Heart right ventricle (tissue), 16 donors: Measurements from ENCODE around the gene MKRN2OS. TPM values are rescaled to one million over a fixed set of nuclear protein-coding genes. Genes with fewer than 3 reads are reported as not detected.
"Not testable (repeated sequence)": the region's sequence is repeated elsewhere in the genome, so short reads cannot be mapped to it uniquely, and the experiment has no call there.

Experiments used
- ATAC-seq, 8 donors: fragments of 200-7000 bp; cut with Tn5 transposase; one replicate each; pipeline ENCODE4 v1.9.1; 2020; ENCODE audit warnings: mild to moderate bottlenecking in 8 of 8, moderate library complexity in 8 of 8, moderate number of reproducible peaks in 1 of 8
- DNase-seq, 2 donors: peaks; one replicate each; pipeline ENCODE4 v3.0.0-alpha.2; 2020
- H3K27ac ChIP-seq, 10 donors: fragments of 200-600 bp; sonication (generic) in 2 of 10; one replicate each; pipeline versions ENCODE4 v1.5.0 to v1.8.0; 2020 to 2022; ENCODE audit warnings: mild to moderate bottlenecking in 3 of 10
- H3K27me3 ChIP-seq, 7 donors: fragments of 200-600 bp; one replicate each; pipeline ENCODE4 v1.8.0; 2021 to 2022; ENCODE audit warnings: mild to moderate bottlenecking in 2 of 7
- H3K36me3 ChIP-seq, 9 donors: fragments of 200-600 bp; sonication (generic) in 1 of 9; one replicate each; pipeline versions ENCODE4 v1.5.0 to v1.8.0; 2020 to 2022; ENCODE audit warnings: mild to moderate bottlenecking in 2 of 9
- H3K4me1 ChIP-seq, 9 donors: fragments of 200-600 bp; sonication (generic) in 1 of 9; one replicate each; pipeline versions ENCODE4 v1.5.0 to v1.8.0; 2020 to 2022; ENCODE audit warnings: mild to moderate bottlenecking in 4 of 9
- H3K4me3 ChIP-seq, 10 donors: fragments of 200-600 bp; sonication (generic) in 2 of 10; one replicate each; pipeline versions ENCODE4 v1.5.0 to v1.8.0; 2020 to 2022; ENCODE audit warnings: mild to moderate bottlenecking in 7 of 10, moderate library complexity in 2 of 10
- H3K9me3 ChIP-seq, 11 donors: fragments of 200-600 bp in 10 of 11; sonication (generic) in 2 of 11; one replicate each; pipeline versions ENCODE4 v1.5.0 to v1.8.0; 2013 to 2022; ENCODE audit warnings: mild to moderate bottlenecking in 2 of 11, control low read depth in 1 of 11, moderate library complexity in 1 of 11
- whole genome bisulfite sequencing, 2 donors: extraction: QIAGEN DNeasy Blood & Tissue Kit; methylation state at CpG; one replicate each; pipeline ENCODE4 v1.1.7; 2013; ENCODE audit warnings: inconsistent platforms in 1 of 2; 5-methylcytosine and 5-hydroxymethylcytosine counted together
- intact Hi-C, 10 donors: fragments of 100-400 bp; cut with DNase I; formaldehyde crosslinking; loops; one replicate each; pipeline versions ENCODE4 v1.11.1 to v1.14.2; 2022
- polyA plus RNA-seq, 2 donors: library from polyadenylated mRNA; stranded (reverse); fragments of 200-250 nt; gene quantifications; one replicate each; pipeline ENCODE4 v1.2.3, GENCODE V29; 2013
- total RNA-seq, 10 donors: library from RNA; stranded (reverse); fragmentation: NEBNext Ultra II Directional in 3 of 10; extraction: Animal tissue kit (Norgen Biotek cat#: 25700) in 3 of 10; gene quantifications; one replicate each; pipeline versions ENCODE4 v1.2.1 to v1.2.4, GENCODE V29; 2021 to 2023
- TF ChIP-seq, protein P1 (sequence below), 9 donors: fragments of 200-600 bp; sonication (generic) in 2 of 9; IDR thresholded peaks; one replicate each; pipeline versions ENCODE4 v1.5.0 to v1.8.0; 2021 to 2022; ENCODE audit warnings: antibody characterized with exemption in 9 of 9, mild to moderate bottlenecking in 5 of 9, moderate library complexity in 1 of 9
- donor health status: Arrhythmogenic right ventricular cardiomyopathy.
- donor health status: ischemic (EF 13 %, LVEDD 7.1; RV severe dilation, severe dysfunction).
- donor health status: healthy with polysubstance abuse.
- donor health status: DM: no; HTN: yes; CAD: no.
- donor health status: DM: no; HTN: no; CAD: no.
- donor health status: ischemic (EF 25% LVEDD 6.9; RV normal size, moderate dysfunction).
- donor health status: ischemic (EF 25% LVEDD 5.7; RV mildly dilated, moderate dysfunction).
- donor health status: healthy.
- donor health status: DM: yes; HTN: yes; CAD: no.
- donor health status: Ischemic cardiomyopathy.
- donor health status: ischemic (EF 35%, LVEDD 5.7; RV mildly dilated, moderate dysfunction).
- donor health status: nonischemic (EF 11% LVEDD 7.7; RV severe dilation, severe dysfunction).
- donor health status: DM: yes; HTN: yes; CAD: no.
- donor health status: PGD.
- donor health status: ischemic (EF 29% LVEDD 5.4; RV normal size, mild dysfunction).
- donor health status: nonischemic (EF 23%, LVEDD 6.1; RV moderate dilation, normal function).

Gene MKRN2OS
- total and polyA plus RNA-seq, 12 donors, result 0.49 to 9.3 (median 6.2) TPM; not detected in 5

DNA sequence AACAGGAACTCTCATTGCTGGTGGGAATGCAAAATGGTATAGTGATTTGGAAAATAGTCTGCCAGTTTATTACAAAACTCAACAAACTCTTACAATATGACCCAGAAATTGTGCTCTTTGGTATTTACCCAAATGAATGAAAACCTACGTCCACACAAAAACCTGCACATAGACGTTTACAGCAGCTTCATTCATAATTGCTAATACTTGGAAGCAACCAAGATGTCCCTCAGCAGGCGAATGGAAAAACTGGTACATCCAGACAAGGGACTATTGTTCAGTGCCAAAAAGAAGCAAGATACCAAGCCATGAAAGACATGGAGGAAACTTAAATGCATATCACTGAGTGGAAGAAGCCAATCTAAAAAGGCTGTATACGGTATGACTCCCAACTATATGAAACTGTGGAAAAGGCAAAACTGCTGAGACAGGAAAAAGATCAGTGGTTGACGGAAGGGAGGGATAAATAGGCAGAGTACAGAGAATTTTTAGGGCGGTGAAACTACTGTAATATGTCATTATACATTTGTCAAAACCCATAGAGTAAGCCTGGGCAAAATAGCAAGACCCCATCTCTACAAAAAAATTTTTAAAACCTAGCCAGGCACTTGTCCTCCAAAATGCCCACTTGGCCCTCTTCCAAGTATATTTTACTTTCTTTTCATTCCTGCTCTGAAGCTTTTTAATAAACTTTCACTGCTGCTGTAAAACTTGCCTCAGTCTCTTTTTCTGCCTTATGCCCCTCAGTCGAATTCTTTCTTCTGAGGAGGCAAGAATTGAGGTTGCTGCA is 4.9 kb upstream of the MKRN2OS start:
- H3K4me3 ChIP-seq, result no peak overlapping the region
- H3K4me1 ChIP-seq, result peaks cover 0 to 11% (median 0%) of the 10 kb centered on the region in 9 donors
- ATAC-seq (no peak), DNase-seq (no peak)
- intact Hi-C loops, result loop anchor here in 1 of 10 donors (10.0 kb wide), 1 partner anchor 705 kb away; the partner anchor contains the start of gene TAMM41
- peaks cover 0 to 51% (median 6%) of the 10 kb centered on the region in 7 donors for H3K27me3 ChIP-seq
- H3K27ac ChIP-seq, result no peak overlapping the region
- H3K9me3 ChIP-seq, result no peaks in the 10 kb centered on the region
- TF ChIP-seq, protein P1, sequence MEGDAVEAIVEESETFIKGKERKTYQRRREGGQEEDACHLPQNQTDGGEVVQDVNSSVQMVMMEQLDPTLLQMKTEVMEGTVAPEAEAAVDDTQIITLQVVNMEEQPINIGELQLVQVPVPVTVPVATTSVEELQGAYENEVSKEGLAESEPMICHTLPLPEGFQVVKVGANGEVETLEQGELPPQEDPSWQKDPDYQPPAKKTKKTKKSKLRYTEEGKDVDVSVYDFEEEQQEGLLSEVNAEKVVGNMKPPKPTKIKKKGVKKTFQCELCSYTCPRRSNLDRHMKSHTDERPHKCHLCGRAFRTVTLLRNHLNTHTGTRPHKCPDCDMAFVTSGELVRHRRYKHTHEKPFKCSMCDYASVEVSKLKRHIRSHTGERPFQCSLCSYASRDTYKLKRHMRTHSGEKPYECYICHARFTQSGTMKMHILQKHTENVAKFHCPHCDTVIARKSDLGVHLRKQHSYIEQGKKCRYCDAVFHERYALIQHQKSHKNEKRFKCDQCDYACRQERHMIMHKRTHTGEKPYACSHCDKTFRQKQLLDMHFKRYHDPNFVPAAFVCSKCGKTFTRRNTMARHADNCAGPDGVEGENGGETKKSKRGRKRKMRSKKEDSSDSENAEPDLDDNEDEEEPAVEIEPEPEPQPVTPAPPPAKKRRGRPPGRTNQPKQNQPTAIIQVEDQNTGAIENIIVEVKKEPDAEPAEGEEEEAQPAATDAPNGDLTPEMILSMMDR (IDR thresholded peaks at IDR 0.05), result no peak
- WGBS, 2 donors, result 69 to 76% methylated on average over 7 of the region's 7 CpGs
- H3K36me3 ChIP-seq, result no peaks in the 10 kb centered on the region

DNA sequence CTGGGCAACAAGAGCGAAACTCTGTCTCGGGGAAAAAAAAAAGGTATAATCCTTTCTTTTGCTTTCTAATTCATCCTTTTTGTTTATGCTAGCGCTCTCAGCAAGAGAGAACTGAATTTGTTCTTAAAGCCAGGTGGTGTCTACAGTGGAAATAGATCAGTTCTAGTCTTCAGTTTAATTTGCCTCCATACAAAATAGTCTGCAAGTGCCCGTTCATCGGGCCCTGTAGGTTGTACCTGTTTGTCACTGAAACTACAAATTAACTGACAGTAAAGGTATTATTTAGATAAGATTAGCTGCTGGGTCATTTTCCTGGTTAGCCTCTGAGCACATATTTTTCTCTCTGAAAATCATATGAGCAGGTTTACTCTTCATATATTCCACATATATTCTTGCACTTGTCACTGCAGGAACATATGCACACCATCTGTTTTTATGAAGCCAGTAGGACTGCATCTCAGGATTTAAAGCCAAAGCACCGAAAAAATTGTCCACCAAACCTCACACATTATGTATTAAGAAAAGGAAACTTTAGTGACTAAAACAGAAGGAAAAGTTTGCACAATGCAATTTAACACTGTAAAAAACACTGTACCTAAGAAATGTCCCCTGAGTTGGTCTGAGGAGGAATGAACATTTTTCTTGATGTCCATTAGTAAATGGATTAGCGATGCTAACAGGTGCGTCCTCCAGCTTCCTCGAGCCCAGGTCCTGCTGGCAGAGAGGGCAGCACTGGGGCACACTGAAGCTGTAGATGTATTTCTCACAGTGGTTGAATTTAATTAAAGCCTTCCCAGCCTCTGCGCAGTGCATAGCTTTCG is 437 bp downstream of the MKRN2OS start:
- no peak overlapping the region for H3K4me3 ChIP-seq
- H3K27ac ChIP-seq, result no peak overlapping the region
- peaks cover 0 to 1% (median 0%) of the 10 kb centered on the region in 7 donors for H3K27me3 ChIP-seq
- TF ChIP-seq, protein P1 (IDR thresholded peaks at IDR 0.05), result no peak
- ATAC-seq (no peak), DNase-seq (no peak)
- H3K9me3 ChIP-seq, result no peaks in the 10 kb centered on the region
- no peaks in the 10 kb centered on the region for H3K4me1 ChIP-seq
- intact Hi-C loops, result no loop called here
- WGBS, 2 donors, result 72 to 81% methylated on average over 11 of the region's 11 CpGs
- peaks cover 0 to 13% (median 0%) of the 10 kb centered on the region in 9 donors for H3K36me3 ChIP-seq

DNA sequence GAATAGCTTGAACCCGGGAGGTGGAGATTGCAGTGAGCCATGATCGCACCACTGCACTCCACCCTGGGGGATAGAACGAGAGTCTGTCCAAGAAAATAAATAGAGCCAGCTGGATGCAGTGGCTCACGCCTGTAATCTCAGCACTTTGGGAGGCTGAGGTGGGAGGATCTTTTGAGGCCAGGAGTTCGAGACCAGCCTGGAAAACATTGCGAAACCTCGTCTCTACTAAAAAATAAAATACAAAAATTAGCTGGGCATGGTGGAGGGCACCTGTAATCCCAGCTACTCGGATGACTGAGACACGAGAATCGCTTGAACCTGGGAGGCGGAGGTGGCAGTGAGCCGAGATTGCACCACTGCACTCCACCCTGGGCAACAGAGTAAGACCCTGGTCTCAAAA is 1.8 kb downstream of the MKRN2OS start:
- H3K27me3 ChIP-seq, H3K4me3 ChIP-seq, ATAC-seq, H3K9me3 ChIP-seq, H3K27ac ChIP-seq, H3K4me1 ChIP-seq, intact Hi-C loops, DNase-seq: not testable (repeated sequence)
- H3K36me3 ChIP-seq, result peaks cover 0 to 24% (median 0%) of the 10 kb centered on the region in 9 donors
- WGBS, 2 donors, result 89% methylated on average over 12 of the region's 12 CpGs

DNA sequence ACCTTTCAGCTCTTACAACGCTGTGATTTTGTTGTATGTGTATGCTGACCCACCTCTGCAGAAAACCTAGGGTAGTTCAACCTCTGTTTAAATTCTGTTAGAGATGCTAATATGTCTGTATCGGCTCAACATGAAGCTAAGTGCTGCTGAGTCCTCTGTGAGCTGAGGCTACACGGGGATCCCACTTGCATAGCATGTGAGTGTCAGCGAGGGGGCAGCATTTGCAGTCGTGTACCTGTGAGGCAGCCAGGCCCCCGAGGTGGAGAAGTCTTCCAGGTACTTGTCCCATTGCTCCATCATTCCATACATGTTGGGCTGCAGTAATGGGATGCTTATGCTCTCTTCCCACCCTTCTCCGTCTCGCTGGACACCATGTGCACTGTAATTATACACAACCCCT is 3.7 kb downstream of the MKRN2OS start:
- ATAC-seq, result peak in 5 of 8 donors; percentile 33 to 52 (median 42)
- Histone ChIP-seq H3K4me1 (no peaks in the 10 kb centered on the region), H3K9me3 (no peaks in the 10 kb centered on the region), H3K36me3 (peaks cover 0 to 24% (median 0%) of the 10 kb centered on the region in 9 donors), H3K4me3 (no peak overlapping the region), H3K27ac (no peak overlapping the region), H3K27me3 (no peaks in the 10 kb centered on the region)
- DNase-seq, result no peak
- intact Hi-C loops, result no loop called here
- TF ChIP-seq, protein P1 (IDR thresholded peaks at IDR 0.05), result peak in 7 of 9 donors; percentile 24 to 46 (median 39)
- 61 to 65% methylated on average over 8 of the region's 8 CpGs for WGBS, 2 donors
